Subcutaneous abdominal adipose tissue (tissue), 5 donors: Measurements from ENCODE around the gene NDUFV2.
"Not testable (repeated sequence)": the region's sequence is repeated elsewhere in the genome, so short reads cannot be mapped to it uniquely, and the experiment has no call there.

Experiments used
- H3K27ac ChIP-seq: one replicate; pipeline ENCODE4 v1.7.0; 2013; ENCODE audit warnings: low read depth, mild to moderate bottlenecking, inconsistent platforms, low read length, moderate library complexity
- H3K27me3 ChIP-seq, 5 donors: one replicate each; pipeline ENCODE4 v1.7.0; 2013; ENCODE audit warnings: low read length in 5 of 5, inconsistent platforms in 1 of 5; ENCODE audit not compliant: control insufficient read depth in 5 of 5, insufficient read depth in 4 of 5
- H3K36me3 ChIP-seq, 5 donors: one replicate each; pipeline ENCODE4 v1.7.0; 2013; ENCODE audit warnings: low read length in 5 of 5; ENCODE audit not compliant: control insufficient read depth in 5 of 5, insufficient read depth in 5 of 5
- H3K4me1 ChIP-seq, 5 donors: one replicate each; pipeline ENCODE4 v1.7.0; 2013; ENCODE audit warnings: low read length in 5 of 5, mild to moderate bottlenecking in 3 of 5, moderate library complexity in 1 of 5; ENCODE audit not compliant: control insufficient read depth in 5 of 5, insufficient read depth in 5 of 5
- H3K4me3 ChIP-seq, 5 donors: one replicate each; pipeline ENCODE4 v1.7.0; 2013; ENCODE audit warnings: low read length in 5 of 5, low read depth in 1 of 5
- H3K9ac ChIP-seq, 5 donors: one replicate each; pipeline ENCODE4 v1.7.0; 2013; ENCODE audit warnings: low read length in 5 of 5, mild to moderate bottlenecking in 4 of 5, moderate library complexity in 3 of 5
- H3K9me3 ChIP-seq, 5 donors: one replicate each; pipeline ENCODE4 v1.7.0; 2013; ENCODE audit warnings: low read length in 5 of 5; ENCODE audit not compliant: control insufficient read depth in 5 of 5
- donor health status: healthy.
- donor health status: healthy.
- donor health status: healthy.
- donor health status: healthy.
- donor health status: healthy.

Gene NDUFV2

DNA sequence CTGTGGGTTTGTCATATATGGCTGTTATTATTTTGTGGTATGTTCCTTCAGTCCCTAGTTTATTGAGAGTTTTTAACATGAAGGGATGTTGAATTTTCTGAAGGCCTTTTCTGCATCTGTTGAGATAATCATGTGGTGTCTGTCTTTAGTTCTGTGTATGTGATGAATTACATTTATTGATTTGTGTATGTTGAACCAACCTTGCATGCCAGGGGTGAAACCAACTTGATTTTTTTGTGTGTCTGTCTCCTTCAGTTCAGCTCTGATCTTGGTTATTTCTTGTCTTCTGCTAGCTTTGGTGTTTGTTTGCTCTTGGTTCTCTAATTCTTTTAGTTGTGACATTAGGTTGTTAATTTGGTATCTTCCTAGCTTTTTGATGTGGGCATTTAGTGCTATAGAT lies 61.6 kb downstream of the NDUFV2 start:
- H3K4me1 ChIP-seq = not testable (repeated sequence)

GRCh38 chr18:9165883-9166282 lies 63.4 kb downstream of the NDUFV2 start:
- H3K27me3 ChIP-seq, H3K9me3 ChIP-seq, H3K4me3 ChIP-seq, H3K4me1 ChIP-seq, H3K36me3 ChIP-seq, H3K9ac ChIP-seq, H3K27ac ChIP-seq: not testable (repeated sequence)

More for the DNA sequence above, 61.6 kb downstream of the NDUFV2 start:
- not testable (repeated sequence) for H3K27me3 ChIP-seq, H3K27ac ChIP-seq, H3K9me3 ChIP-seq, H3K9ac ChIP-seq, H3K4me3 ChIP-seq, H3K36me3 ChIP-seq

DNA sequence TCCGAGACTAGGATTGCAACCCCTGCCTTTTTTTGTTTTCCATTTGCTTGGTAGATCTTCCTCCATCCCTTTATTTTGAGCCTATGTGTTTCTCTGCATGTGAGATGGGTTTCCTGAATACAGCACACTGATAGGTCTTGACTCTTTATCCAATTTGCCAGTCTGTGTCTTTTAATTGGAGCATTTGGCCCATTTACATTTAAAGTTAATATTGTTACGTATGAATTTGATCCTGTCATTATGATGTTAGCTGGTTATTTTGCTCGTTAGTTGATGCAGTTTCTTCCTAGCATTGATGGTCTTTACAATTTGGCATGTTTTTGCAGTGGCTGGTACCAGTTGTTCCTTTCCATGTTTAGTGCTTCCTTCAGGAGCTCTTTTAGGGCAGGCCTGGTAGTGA lies 67.0 kb downstream of the NDUFV2 start:
- not testable (repeated sequence) for H3K27ac ChIP-seq, H3K4me3 ChIP-seq, H3K36me3 ChIP-seq, H3K9ac ChIP-seq, H3K27me3 ChIP-seq, H3K9me3 ChIP-seq
- peaks cover 0 to 14% (median 9%) of the 10 kb centered on the region in 5 donors for H3K4me1 ChIP-seq

- not testable (repeated sequence) for H3K9me3 ChIP-seq, H3K27me3 ChIP-seq, H3K36me3 ChIP-seq, H3K9ac ChIP-seq, H3K27ac ChIP-seq, H3K4me3 ChIP-seq
- peaks cover 0 to 14% (median 12%) of the 10 kb centered on the region in 5 donors for H3K4me1 ChIP-seq
Observed at GRCh38 chr18:9171919-9172318, 69.4 kb downstream of the NDUFV2 start.

DNA sequence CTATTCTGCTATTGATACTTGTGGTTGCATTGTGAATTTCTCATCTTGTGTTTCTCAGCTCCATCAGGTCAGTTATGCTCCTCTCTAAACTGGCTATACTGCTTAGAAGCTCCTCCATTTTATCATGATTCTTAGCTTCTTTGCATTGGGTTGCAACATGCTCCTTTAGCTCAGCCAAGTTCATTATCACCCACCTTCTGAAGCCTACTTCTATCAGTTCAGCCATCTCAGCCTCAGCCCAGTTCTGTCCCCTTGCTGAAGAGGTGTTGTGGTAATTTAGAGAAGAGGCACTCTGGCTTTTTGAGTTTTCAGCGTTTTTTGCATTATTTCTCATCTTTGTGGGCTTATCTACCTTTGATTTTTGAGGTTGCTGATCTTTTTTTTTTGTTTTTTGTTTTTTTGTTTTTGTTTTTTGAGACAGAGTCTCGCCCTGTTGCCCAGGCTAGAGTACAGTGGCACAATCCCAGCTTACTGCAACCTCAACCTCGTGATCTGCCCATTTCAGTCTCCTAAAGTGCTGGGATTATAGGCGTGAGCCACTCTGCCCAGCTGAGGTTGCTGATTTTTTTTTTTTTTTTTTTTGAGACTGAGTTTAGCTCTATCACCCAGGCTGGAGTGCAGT lies 70.1 kb downstream of the NDUFV2 start:
- Histone ChIP-seq H3K9me3 (no peaks in the 10 kb centered on the region), H3K27me3 (no peaks in the 10 kb centered on the region), H3K4me1 (peaks cover 0 to 20% (median 14%) of the 10 kb centered on the region in 5 donors), H3K4me3 (no peak overlapping the region), H3K9ac (no peak overlapping the region), H3K27ac (no peak overlapping the region), H3K36me3 (no peaks in the 10 kb centered on the region)

GRCh38 chr18:9173770-9174233 lies 71.3 kb downstream of the NDUFV2 start:
- no peak overlapping the region for H3K4me3 ChIP-seq
- no peaks in the 10 kb centered on the region for H3K27me3 ChIP-seq
- no peak overlapping the region for H3K9ac ChIP-seq
- no peaks in the 10 kb centered on the region for H3K36me3 ChIP-seq
- peaks cover 0 to 21% (median 14%) of the 10 kb centered on the region in 5 donors for H3K4me1 ChIP-seq
- no peak overlapping the region for H3K27ac ChIP-seq
- H3K9me3 ChIP-seq = no peaks in the 10 kb centered on the region

- no peak overlapping the region for H3K27ac ChIP-seq
- H3K4me1 ChIP-seq = peaks cover 0 to 21% (median 14%) of the 10 kb centered on the region in 5 donors
- H3K36me3 ChIP-seq = no peaks in the 10 kb centered on the region
- no peaks in the 10 kb centered on the region for H3K27me3 ChIP-seq
- no peaks in the 10 kb centered on the region for H3K9me3 ChIP-seq
- H3K4me3 ChIP-seq = no peak overlapping the region
- no peak overlapping the region for H3K9ac ChIP-seq
Observed at GRCh38 chr18:9174302-9174701, 71.8 kb downstream of the NDUFV2 start.

DNA sequence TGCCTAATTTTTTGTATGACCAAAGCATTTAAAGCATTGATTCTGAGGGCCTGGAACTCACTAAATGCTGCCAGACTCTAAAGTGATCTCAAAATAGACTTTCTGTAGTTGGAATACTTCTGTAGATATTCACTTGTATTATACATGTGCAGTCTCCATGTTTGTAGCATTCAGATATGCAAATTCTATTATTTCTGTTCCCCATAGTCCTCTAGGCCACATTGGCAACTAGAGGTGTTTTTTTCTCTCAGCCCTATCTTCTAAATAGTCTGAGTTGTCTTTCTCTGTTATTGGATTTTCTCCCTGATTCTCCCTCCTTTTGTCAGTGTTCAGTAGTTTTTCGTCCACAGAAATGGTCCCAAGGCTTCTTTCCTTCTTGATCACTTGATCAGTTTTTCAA lies 72.6 kb downstream of the NDUFV2 start:
- Histone ChIP-seq H3K4me3 (no peak overlapping the region), H3K9ac (no peak overlapping the region), H3K9me3 (no peaks in the 10 kb centered on the region), H3K36me3 (no peaks in the 10 kb centered on the region), H3K4me1 (peaks cover 0 to 21% (median 14%) of the 10 kb centered on the region in 5 donors), H3K27ac (no peak overlapping the region), H3K27me3 (no peaks in the 10 kb centered on the region)

DNA sequence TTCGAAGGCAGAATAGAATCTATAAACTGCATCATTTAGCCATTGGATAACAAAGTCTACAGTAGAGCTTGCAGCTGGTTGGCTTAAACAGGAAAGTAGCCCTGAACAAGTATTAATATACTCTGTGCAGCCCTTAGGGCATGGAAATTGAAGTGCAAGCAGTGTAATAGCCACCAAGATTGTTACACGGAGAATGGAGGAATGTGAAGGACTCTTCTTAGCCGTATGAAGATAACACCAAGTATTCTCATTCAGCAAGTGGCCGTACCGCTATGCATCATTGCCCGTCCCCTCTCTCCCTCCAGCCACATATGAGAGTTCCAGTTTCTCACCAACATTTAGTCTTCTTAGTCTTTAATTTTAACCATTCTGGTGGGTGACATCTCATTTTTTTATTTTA lies 74.5 kb downstream of the NDUFV2 start:
- Histone ChIP-seq H3K4me1 (peaks cover 0 to 24% (median 14%) of the 10 kb centered on the region in 5 donors), H3K4me3 (no peak overlapping the region), H3K9ac (no peak overlapping the region), H3K27me3 (no peaks in the 10 kb centered on the region), H3K9me3 (no peaks in the 10 kb centered on the region), H3K27ac (no peak overlapping the region), H3K36me3 (no peaks in the 10 kb centered on the region)

- Histone ChIP-seq H3K27me3 (no peaks in the 10 kb centered on the region), H3K4me1 (peaks cover 0 to 27% (median 14%) of the 10 kb centered on the region in 5 donors), H3K27ac (no peak overlapping the region), H3K9me3 (no peaks in the 10 kb centered on the region), H3K36me3 (no peaks in the 10 kb centered on the region), H3K4me3 (no peak overlapping the region), H3K9ac (no peak overlapping the region)
Observed at GRCh38 chr18:9177466-9177865, 75.0 kb downstream of the NDUFV2 start.
